GM21786 (cell line): ENCODE data around the gene BTBD2.

Experiments
- ATAC-seq: cut with Tn5 transposase; IDR thresholded peaks from one replicate; pipeline ENCODE4 v1.9.1; 2021; ENCODE audit not compliant: unreplicated experiment

The BTBD2 gene

GRCh38 chr19:1968279-1969175 is 47.0 kb downstream of the BTBD2 start:
- no peak for ATAC-seq

GRCh38 chr19:1967087-1967608 is 48.4 kb downstream of the BTBD2 start:
- no peak for ATAC-seq

- no peak for ATAC-seq
These were observed 52.8 kb downstream of the BTBD2 start for GRCh38 chr19:1962674-1963073.

GRCh38 chr19:1961000-1961883 is 54.3 kb downstream of the BTBD2 start:
- ATAC-seq = no peak

- ATAC-seq = no peak
These were observed 55.5 kb downstream of the BTBD2 start for GRCh38 chr19:1959928-1960589.

- no peak for ATAC-seq
These were observed 57.8 kb downstream of the BTBD2 start for GRCh38 chr19:1957562-1958248.

- ATAC-seq = no peak
These were observed 58.5 kb downstream of the BTBD2 start for GRCh38 chr19:1956868-1957492.

GRCh38 chr19:1956122-1956494 is 59.4 kb downstream of the BTBD2 start:
- ATAC-seq = no peak

- ATAC-seq = no peak
These were observed 60.1 kb downstream of the BTBD2 start for GRCh38 chr19:1955171-1956121.

- no peak for ATAC-seq
These were observed 61.0 kb downstream of the BTBD2 start for GRCh38 chr19:1954532-1954933.

- ATAC-seq = no peak
These were observed 61.9 kb downstream of the BTBD2 start for GRCh38 chr19:1953441-1954094.

- no peak for ATAC-seq
These were observed 62.5 kb downstream of the BTBD2 start for GRCh38 chr19:1953037-1953436.

- ATAC-seq = no peak
These were observed 62.9 kb downstream of the BTBD2 start for GRCh38 chr19:1952635-1953034.

GRCh38 chr19:1950640-1951039 is 64.9 kb downstream of the BTBD2 start:
- no peak for ATAC-seq

GRCh38 chr19:1949304-1950101 is 66.0 kb downstream of the BTBD2 start:
- ATAC-seq = no peak

- ATAC-seq = no peak
These were observed 67.8 kb downstream of the BTBD2 start for GRCh38 chr19:1947651-1948209.

- ATAC-seq = no peak
These were observed 69.6 kb downstream of the BTBD2 start for GRCh38 chr19:1945899-1946298.
